HG03175 (cell line): ENCODE data around the gene ITPK1.
A peak's percentile ranks its signal among the peaks of the same experiment; 100 is the strongest.

Experiments used
- ATAC-seq: cut with Tn5 transposase; IDR thresholded peaks from one replicate; pipeline ENCODE4 v1.9.1; 2021; ENCODE audit warnings: mild to moderate bottlenecking, moderate library complexity; ENCODE audit not compliant: unreplicated experiment

ITPK1 gene

GRCh38 chr14:93045965-93046704 lies 69.6 kb downstream of the ITPK1 start:
- no peak for ATAC-seq

GRCh38 chr14:93045211-93045674 lies 70.5 kb downstream of the ITPK1 start:
- no peak for ATAC-seq

GRCh38 chr14:93044556-93044955 lies 71.2 kb downstream of the ITPK1 start:
- peak; percentile 54 for ATAC-seq

GRCh38 chr14:93044121-93044520 lies 71.6 kb downstream of the ITPK1 start:
- no peak for ATAC-seq

GRCh38 chr14:93042968-93043940 lies 72.5 kb downstream of the ITPK1 start:
- no peak for ATAC-seq

- no peak for ATAC-seq
These were observed 73.9 kb downstream of the ITPK1 start for GRCh38 chr14:93041830-93042229.

GRCh38 chr14:93040982-93041381 lies 74.7 kb downstream of the ITPK1 start:
- no peak for ATAC-seq

GRCh38 chr14:93040443-93040842 lies 75.3 kb downstream of the ITPK1 start:
- no peak for ATAC-seq

GRCh38 chr14:93039649-93040315 lies 75.9 kb downstream of the ITPK1 start:
- no peak for ATAC-seq

- no peak for ATAC-seq
These were observed 78.4 kb downstream of the ITPK1 start for GRCh38 chr14:93037351-93037750.

GRCh38 chr14:93036652-93037345 lies 78.9 kb downstream of the ITPK1 start:
- ATAC-seq: no peak

- no peak for ATAC-seq
These were observed 79.6 kb downstream of the ITPK1 start for GRCh38 chr14:93035917-93036651.

- ATAC-seq: no peak
These were observed 80.2 kb downstream of the ITPK1 start for GRCh38 chr14:93035585-93035916.

GRCh38 chr14:93034671-93034994 lies 81.1 kb downstream of the ITPK1 start:
- peak; percentile 12 for ATAC-seq

GRCh38 chr14:93033983-93034670 lies 81.6 kb downstream of the ITPK1 start:
- ATAC-seq: peak; percentile 59

- ATAC-seq: no peak
These were observed 82.4 kb downstream of the ITPK1 start for GRCh38 chr14:93033084-93033982.

GRCh38 chr14:93032421-93032936 lies 83.2 kb downstream of the ITPK1 start:
- ATAC-seq: no peak
